A549 (cell line): ENCODE data around the gene GRM5. TPM values are rescaled to one million over a fixed set of nuclear protein-coding genes. Genes with fewer than 3 reads are reported as not detected.

ENCODE experiments used
- ATAC-seq, 2 experiments: fragments of 200-7000 bp in 1 of 2; fragments of >200 bp in 1 of 2; cut with Nextera tagmentation in 1 of 2; cut with Tn5 transposase in 1 of 2; 3 replicates each; pipeline versions ENCODE4 v1.8.0 to v1.9.1; 2018 to 2020; ENCODE audit warnings: mild to moderate bottlenecking in 1 of 2, moderate library complexity in 1 of 2
- CTCF ChIA-PET: fragments of 300-600 bp; sonication (Branson Sonifier 250); formaldehyde crosslinking; extraction: SDS; loops from one replicate; lab custom pipeline; 2021; ENCODE audit warnings: antibody characterized with exemption, inconsistent platforms; lab: Yijun Ruan, JAX
- POLR2A ChIA-PET: fragments of 350-600 bp; formaldehyde crosslinking; extraction: SDS; loops from one replicate; lab custom pipeline; 2021; ENCODE audit warnings: antibody characterized with exemption, inconsistent platforms; lab: Yijun Ruan, JAX
- DNase-seq, 2 experiments: peaks; one replicate each; pipeline versions ENCODE4 v3.0.0 to v3.0.0-alpha.2; 2011 to 2016; ENCODE audit warnings: low read depth in 1 of 2, low spot score in 1 of 2
- FAIRE-seq: peaks from 2 replicates; lab custom pipeline; 2011; peaks lifted over from hg19 to GRCh38; lab: Jason Lieb, UNC
- H3K27ac ChIP-seq, 2 experiments: fragments of >200 bp; sonication (Bioruptor Twin); formaldehyde crosslinking; 3 replicates each; pipeline ENCODE4 v1.5.1; 2016 to 2017
- H3K4me1 ChIP-seq: fragments of >200 bp; sonication (Bioruptor Twin); formaldehyde crosslinking; 3 replicates; pipeline ENCODE4 v1.6.1; 2016
- H3K4me2 ChIP-seq: fragments of >200 bp; sonication (Bioruptor Twin); formaldehyde crosslinking; 3 replicates; pipeline ENCODE4 v1.6.1; 2016
- H3K4me3 ChIP-seq: fragments of >200 bp; sonication (Bioruptor Twin); formaldehyde crosslinking; 3 replicates; pipeline ENCODE4 v1.5.1; 2016
- H3K9me3 ChIP-seq: fragments of >200 bp; sonication (Bioruptor Twin); formaldehyde crosslinking; 3 replicates; pipeline ENCODE4 v1.6.1; 2016
- BHLHE40 ChIP-seq: IDR thresholded peaks from 2 replicates; pipeline ENCODE4 v1.6.1; 2012; ENCODE audit warnings: low read depth, low read length, inconsistent platforms
- CBX2 ChIP-seq: fragments of 200-600 bp; sonication (generic); IDR thresholded peaks from 2 replicates; pipeline ENCODE4 v1.6.1; 2016; ENCODE audit warnings: low read depth, mild to moderate bottlenecking, borderline replicate concordance
- CBX8 ChIP-seq: fragments of 200-600 bp; sonication (generic); IDR thresholded peaks from 2 replicates; pipeline ENCODE4 v1.6.1; 2016
- ESRRA ChIP-seq: fragments of 150-350 bp; IDR thresholded peaks from 2 replicates; pipeline ENCODE4 v1.6.1; 2014; ENCODE audit warnings: mild to moderate bottlenecking, low read length, borderline replicate concordance
- FOXS1 ChIP-seq: fragments of 250-450 bp; sonication (Bioruptor Pico); IDR thresholded peaks from 2 replicates; pipeline ENCODE4 v1.5.0; 2020; ENCODE audit warnings: mild to moderate bottlenecking, moderate library complexity
- GATA3 ChIP-seq: IDR thresholded peaks from 2 replicates; pipeline ENCODE4 v1.6.1; 2012; ENCODE audit warnings: borderline replicate concordance
- JUNB ChIP-seq: fragments of >200 bp; sonication (Bioruptor Twin); formaldehyde crosslinking; IDR thresholded peaks from 2 replicates; pipeline ENCODE4 v1.6.1; 2016
- MAFK ChIP-seq: fragments of 450-650 bp; IDR thresholded peaks from 2 replicates; pipeline ENCODE4 v1.6.1; 2014; ENCODE audit not compliant: partially characterized antibody
- MYC ChIP-seq: IDR thresholded peaks from 2 replicates; pipeline ENCODE4 v1.6.1; 2012; ENCODE audit warnings: mild to moderate bottlenecking, inconsistent platforms, low read length, improper control_type of control experiment, borderline replicate concordance
- NFE2L2 ChIP-seq: fragments of 150-350 bp; conservative IDR thresholded peaks from 2 replicates; pipeline ENCODE4 v1.6.1; 2014; ENCODE audit warnings: low read length
- PHF8 ChIP-seq: fragments of 200-600 bp; sonication (generic); IDR thresholded peaks from 2 replicates; pipeline ENCODE4 v1.6.1; 2016; ENCODE audit warnings: low read depth, mild to moderate bottlenecking, antibody characterized with exemption, moderate library complexity, borderline replicate concordance
- POLR2A ChIP-seq: IDR thresholded peaks from 2 replicates; pipeline ENCODE4 v1.6.1; 2012; ENCODE audit warnings: mild to moderate bottlenecking, low read length
- RAD21 ChIP-seq, 2 experiments: fragments of >200 bp in 1 of 2; sonication (Bioruptor Twin) in 1 of 2; formaldehyde crosslinking in 1 of 2; IDR thresholded peaks in 1 of 2; conservative IDR thresholded peaks in 1 of 2; 2 replicates in 1 of 2; 3 replicates in 1 of 2; pipeline ENCODE4 v1.6.1; 2012 to 2018; ENCODE audit warnings: inconsistent platforms in 1 of 2
- RARB ChIP-seq: fragments of 250-450 bp; sonication (Bioruptor Pico); IDR thresholded peaks from 2 replicates; pipeline ENCODE4 v1.8.0; 2021; ENCODE audit warnings: mild to moderate bottlenecking, moderate library complexity
- RCOR1 ChIP-seq: fragments of 150-350 bp; IDR thresholded peaks from 2 replicates; pipeline ENCODE4 v1.6.1; 2014; ENCODE audit warnings: antibody characterized with exemption, low read length, low read depth
- REST ChIP-seq: fragments of 200-600 bp; sonication (generic); IDR thresholded peaks from 2 replicates; pipeline ENCODE4 v1.6.1; 2016; ENCODE audit warnings: antibody characterized with exemption, mild to moderate bottlenecking, moderate library complexity
- RFX5 ChIP-seq: fragments of 450-650 bp; IDR thresholded peaks from 2 replicates; pipeline ENCODE4 v1.7.1; 2014; ENCODE audit warnings: antibody characterized with exemption, mild to moderate bottlenecking, moderate library complexity
- SREBF2 ChIP-seq: fragments of 450-650 bp; IDR thresholded peaks from 2 replicates; pipeline ENCODE4 v1.6.1; 2014; ENCODE audit warnings: mild to moderate bottlenecking, moderate library complexity
- TFCP2L1 ChIP-seq: fragments of 250-450 bp; sonication (Bioruptor Pico); IDR thresholded peaks from 2 replicates; pipeline ENCODE4 v1.5.0; 2021; ENCODE audit warnings: mild to moderate bottlenecking
- TP53 ChIP-seq: fragments of 250-450 bp; sonication (Bioruptor Pico); IDR thresholded peaks from 2 replicates; pipeline ENCODE4 v1.5.0; 2021; ENCODE audit warnings: mild to moderate bottlenecking, moderate library complexity
- ZSCAN20 ChIP-seq: fragments of 250-450 bp; sonication (Bioruptor Pico); IDR thresholded peaks from 2 replicates; pipeline ENCODE4 v1.8.0; 2022; ENCODE audit warnings: mild to moderate bottlenecking, moderate library complexity
- WGBS: methylation state at CpG from one replicate; pipeline ENCODE4 v1.1.6; 2017; ENCODE audit errors: missing lambda C conversion rate; 5-methylcytosine and 5-hydroxymethylcytosine counted together
- polyA plus RNA-seq, 4 experiments: library from polyadenylated mRNA; depleted of rRNA in 3 of 4; stranded (reverse); fragments of >200 nt; fragmentation: RNase III in 1 of 4; extraction: RNeasy Plus Mini Kit Qiagen cat#74134 plus additional on column Dnase treatment in 1 of 4; gene quantifications; 2 replicates in 3 of 4; 3 replicates in 1 of 4; pipeline ENCODE4 v1.2.3, GENCODE V29; 2011 to 2017
- TF ChIP-seq, protein P1 (sequence below): fragments of 250-450 bp; sonication (Bioruptor Pico); IDR thresholded peaks from 2 replicates; pipeline ENCODE4 v1.5.0; 2020; ENCODE audit warnings: low read depth, mild to moderate bottlenecking, moderate library complexity
- TF ChIP-seq, protein P2 (sequence below): fragments of >200 bp; sonication (Bioruptor Twin); formaldehyde crosslinking; IDR thresholded peaks from 3 replicates; pipeline ENCODE4 v1.6.1; 2016

Gene GRM5
- polyA plus RNA-seq, 2 of the 4 experiments (the other 2 are of a cell fraction), result 0.01 TPM; not detected in 1

DNA sequence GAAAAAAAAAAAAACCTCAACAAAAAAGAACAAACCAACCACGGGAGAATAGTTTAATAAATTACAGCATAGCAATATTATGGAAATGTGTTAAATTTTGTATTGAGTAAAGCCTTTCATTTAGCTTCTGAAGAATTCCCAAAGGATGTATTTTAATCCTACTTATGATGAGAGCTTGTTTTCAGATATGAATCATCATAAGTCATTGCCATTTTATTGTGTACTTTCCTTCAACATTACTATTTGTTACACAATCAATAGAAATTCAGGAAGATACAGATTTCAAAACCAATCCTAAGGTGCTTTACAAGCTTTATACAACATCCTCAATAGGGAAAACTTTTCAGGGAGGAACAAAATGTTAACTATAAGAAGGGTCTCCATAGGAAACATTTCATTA lies 527.7 kb downstream of the GRM5 start (continued):
- TF ChIP-seq MYC (no peak), POLR2A (no peak), RAD21 (conservative IDR thresholded peaks at IDR 0.05 in 1 of 2, IDR thresholded peaks at IDR 0.05 in 1 of 2) (0 out of 5 replicates have a peak, but pooled peaks of 1 of the 2 experiments have one; percentile 19), ZSCAN20 (CRISPR knock-in tag) (no peak), SREBF2 (no peak), CBX8 (no peak), PHF8 (no peak), CBX2 (no peak), FOXS1 (CRISPR knock-in tag) (no peak), RFX5 (no peak), MAFK (no peak), GATA3 (peak; percentile 67; the same call in 1 of the 2 replicates), JUNB (peak; percentile 94), ESRRA (no peak), RCOR1 (no peak), BHLHE40 (no peak), TFCP2L1 (CRISPR knock-in tag) (no peak)
- TF ChIP-seq, protein P1, sequence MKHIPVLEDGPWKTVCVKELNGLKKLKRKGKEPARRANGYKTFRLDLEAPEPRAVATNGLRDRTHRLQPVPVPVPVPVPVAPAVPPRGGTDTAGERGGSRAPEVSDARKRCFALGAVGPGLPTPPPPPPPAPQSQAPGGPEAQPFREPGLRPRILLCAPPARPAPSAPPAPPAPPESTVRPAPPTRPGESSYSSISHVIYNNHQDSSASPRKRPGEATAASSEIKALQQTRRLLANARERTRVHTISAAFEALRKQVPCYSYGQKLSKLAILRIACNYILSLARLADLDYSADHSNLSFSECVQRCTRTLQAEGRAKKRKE (CRISPR knock-in tag), result no peak
- TF ChIP-seq, protein P2, sequence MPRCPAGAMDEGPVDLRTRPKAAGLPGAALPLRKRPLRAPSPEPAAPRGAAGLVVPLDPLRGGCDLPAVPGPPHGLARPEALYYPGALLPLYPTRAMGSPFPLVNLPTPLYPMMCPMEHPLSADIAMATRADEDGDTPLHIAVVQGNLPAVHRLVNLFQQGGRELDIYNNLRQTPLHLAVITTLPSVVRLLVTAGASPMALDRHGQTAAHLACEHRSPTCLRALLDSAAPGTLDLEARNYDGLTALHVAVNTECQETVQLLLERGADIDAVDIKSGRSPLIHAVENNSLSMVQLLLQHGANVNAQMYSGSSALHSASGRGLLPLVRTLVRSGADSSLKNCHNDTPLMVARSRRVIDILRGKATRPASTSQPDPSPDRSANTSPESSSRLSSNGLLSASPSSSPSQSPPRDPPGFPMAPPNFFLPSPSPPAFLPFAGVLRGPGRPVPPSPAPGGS, result peak; percentile 58; the same call in 1 of the 3 replicates

DNA sequence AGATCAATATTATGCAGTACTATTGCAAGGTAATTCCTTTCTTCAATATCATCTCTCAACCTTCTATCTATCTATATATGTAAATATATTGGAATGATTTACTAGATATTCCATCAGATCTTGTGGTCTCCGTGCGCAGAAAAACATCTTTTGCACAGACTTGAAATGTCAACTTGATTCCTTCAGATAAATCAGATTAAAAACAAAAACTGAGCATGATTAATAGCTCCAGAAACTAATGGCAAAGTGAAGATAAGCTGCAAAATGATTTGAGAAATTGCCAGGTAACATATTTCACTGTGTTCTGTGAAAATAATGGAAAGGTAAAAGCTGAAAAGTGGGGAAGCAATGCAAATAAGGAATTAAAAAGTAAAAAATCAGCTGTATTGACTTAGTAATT lies 528.2 kb downstream of the GRM5 start:
- no peak overlapping the region for H3K4me3 ChIP-seq
- H3K9me3 ChIP-seq, result no peaks in the 10 kb centered on the region; the same call in 2 of the 3 replicates
- peak overlapping the region; percentile 46 to 72; a peak in 5 of 6 replicates for H3K27ac ChIP-seq
- no peak for ATAC-seq
- CTCF ChIA-PET, result interaction anchor here (0.8 to 8.6 kb wide), 7 partner anchors 11 to 521 kb away, joined by 3 to 64 read pairs (median 4); no protein-coding TSS in a partner anchor
- POLR2A ChIA-PET, result interaction anchor here (0.5 to 2.0 kb wide), 6 partner anchors 17 to 433 kb away, joined by 3 to 13 read pairs (median 6); partner anchors contain the start of gene CTSC
- 42% methylated on average over 2 of the region's 2 CpGs for WGBS
- H3K4me2 ChIP-seq, result peak overlapping the region; percentile 49
- peaks cover 38% of the 10 kb centered on the region for H3K4me1 ChIP-seq
- DNase-seq, result no peak
- FAIRE-seq, result no peak
- TF ChIP-seq FOXS1 (CRISPR knock-in tag) (no peak), ZSCAN20 (CRISPR knock-in tag) (no peak), MAFK (no peak), NFE2L2 (no peak), REST (no peak), GATA3 (no peak), RARB (CRISPR knock-in tag) (no peak), TP53 (CRISPR knock-in tag) (no peak)
